ENCODE results near the gene F2R. TPM values are rescaled to one million over a fixed set of nuclear protein-coding genes. Genes with fewer than 3 reads are reported as not detected.

Gene F2R
- total RNA-seq, 2 experiments from 2014 or later, result 39.7 to 44.7 TPM

- Mint-ChIP-seq H3K27me3 (peaks cover 10% of the 10 kb centered on the region), H3K9me3 (ENCODE audit: low read depth) (no peaks in the 10 kb centered on the region), H3K36me3 (peaks cover 2% of the 10 kb centered on the region), H3K27ac (no peak overlapping the region), H3K4me3 (no peak overlapping the region), H3K4me1 (peaks cover 3% of the 10 kb centered on the region)
- CTCF ChIA-PET, result interaction anchor here (1.3 kb wide), 1 partner anchor 49 kb away, joined by 3 read pairs; no protein-coding TSS in a partner anchor
- no peak for ATAC-seq
- DNase-seq, result no peak
Observed at GRCh38 chr5:76781775-76782174, 65.8 kb downstream of the F2R start.

GRCh38 chr5:76782444-76782843 is 66.5 kb downstream of the F2R start:
- Mint-ChIP-seq H3K27me3 (peaks cover 10% of the 10 kb centered on the region), H3K27ac (no peak overlapping the region), H3K9me3 (ENCODE audit: low read depth) (no peaks in the 10 kb centered on the region), H3K4me3 (no peak overlapping the region), H3K36me3 (peaks cover 2% of the 10 kb centered on the region), H3K4me1 (peaks cover 3% of the 10 kb centered on the region)
- ATAC-seq, result no peak
- CTCF ChIA-PET, result interaction anchor here (1.3 kb wide), 1 partner anchor 49 kb away, joined by 3 read pairs; no protein-coding TSS in a partner anchor
- no peak for DNase-seq

Other genes with a start within 250 kb of the F2R start
- under 1 TPM in 1 of 2 experiments, not detected in 1; 0.07 TPM for gene F2RL2, start 92.7 kb upstream of the F2R start, total RNA-seq
- gene F2RL1, start 102.9 kb downstream of the F2R start, total RNA-seq, result under 1 TPM; 0.47 to 0.82 TPM
- gene S100Z, start 133.9 kb downstream of the F2R start, total RNA-seq, result 1 to 10 TPM in 1 of 2 experiments, under 1 TPM in 1; 0.42 to 2.1 TPM
- gene CRHBP, start 236.9 kb downstream of the F2R start, total RNA-seq, result under 1 TPM in 1 of 2 experiments, not detected in 1; 0.20 TPM

Data from activated CD8-positive, alpha-beta memory T cell treated with anti-CD3 and anti-CD28 coated beads, Interleukin-2, amount 10 ng/mL, durations not matched to agents 7 days and 5 days (primary cell).